Vagina (tissue), 2 donors: Measurements from ENCODE around the gene CFB.
"Not testable (repeated sequence)": the region's sequence is repeated elsewhere in the genome, so short reads cannot be mapped to it uniquely, and the experiment has no call there.

Experiments
- POLR2A ChIP-seq, 2 donors: fragments of 450-650 bp; IDR thresholded peaks; one replicate each; pipeline ENCODE4 v1.6.1; 2017; ENCODE audit warnings: antibody characterized with exemption in 2 of 2, mild to moderate bottlenecking in 2 of 2, moderate library complexity in 2 of 2
- TF ChIP-seq, protein P1 (sequence below), 3 experiments: fragments of 450-650 bp in 2 of 3; fragments of 200-600 bp in 1 of 3; sonication (generic) in 1 of 3; IDR thresholded peaks; one replicate each; pipeline ENCODE4 v1.5.1; 2017 to 2019; ENCODE audit warnings: antibody characterized with exemption in 3 of 3, mild to moderate bottlenecking in 2 of 3, moderate library complexity in 2 of 3

DNA sequence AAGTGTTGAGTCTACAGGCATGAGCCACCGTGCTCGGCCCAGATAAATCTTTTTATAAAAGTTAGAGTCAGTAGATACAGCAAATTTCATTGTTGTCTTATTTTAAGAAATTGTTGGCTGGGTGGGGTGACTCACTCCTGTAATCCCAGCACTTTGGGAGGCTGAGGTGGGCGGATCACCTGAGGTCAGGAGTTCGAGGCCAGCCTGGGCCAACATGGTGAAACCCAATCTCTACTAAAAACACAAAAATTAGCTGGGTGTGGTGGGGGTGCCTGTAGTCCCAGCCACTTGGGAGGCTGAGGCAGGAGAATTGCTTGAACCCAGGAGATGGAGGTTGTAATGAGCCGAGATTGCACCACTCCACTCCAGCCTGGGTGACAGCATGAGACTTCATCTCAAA, 37.6 kb upstream of the CFB start:
- TF ChIP-seq, protein P1, sequence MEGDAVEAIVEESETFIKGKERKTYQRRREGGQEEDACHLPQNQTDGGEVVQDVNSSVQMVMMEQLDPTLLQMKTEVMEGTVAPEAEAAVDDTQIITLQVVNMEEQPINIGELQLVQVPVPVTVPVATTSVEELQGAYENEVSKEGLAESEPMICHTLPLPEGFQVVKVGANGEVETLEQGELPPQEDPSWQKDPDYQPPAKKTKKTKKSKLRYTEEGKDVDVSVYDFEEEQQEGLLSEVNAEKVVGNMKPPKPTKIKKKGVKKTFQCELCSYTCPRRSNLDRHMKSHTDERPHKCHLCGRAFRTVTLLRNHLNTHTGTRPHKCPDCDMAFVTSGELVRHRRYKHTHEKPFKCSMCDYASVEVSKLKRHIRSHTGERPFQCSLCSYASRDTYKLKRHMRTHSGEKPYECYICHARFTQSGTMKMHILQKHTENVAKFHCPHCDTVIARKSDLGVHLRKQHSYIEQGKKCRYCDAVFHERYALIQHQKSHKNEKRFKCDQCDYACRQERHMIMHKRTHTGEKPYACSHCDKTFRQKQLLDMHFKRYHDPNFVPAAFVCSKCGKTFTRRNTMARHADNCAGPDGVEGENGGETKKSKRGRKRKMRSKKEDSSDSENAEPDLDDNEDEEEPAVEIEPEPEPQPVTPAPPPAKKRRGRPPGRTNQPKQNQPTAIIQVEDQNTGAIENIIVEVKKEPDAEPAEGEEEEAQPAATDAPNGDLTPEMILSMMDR (IDR thresholded peaks at IDR 0.05): not testable (repeated sequence)
- TF ChIP-seq POLR2A (IDR thresholded peaks at IDR 0.05): not testable (repeated sequence)
